GM19035 (cell line): ENCODE data around the gene CCIN.
"Not testable (repeated sequence)": the region's sequence is repeated elsewhere in the genome, so short reads cannot be mapped to it uniquely, and the experiment has no call there.

Experiments used
- ATAC-seq: cut with Tn5 transposase; IDR thresholded peaks from one replicate; pipeline ENCODE4 v1.9.1; 2021; ENCODE audit not compliant: unreplicated experiment

The CCIN gene

GRCh38 chr9:36158122-36158521 is 11.1 kb upstream of the CCIN start:
- no peak for ATAC-seq

DNA sequence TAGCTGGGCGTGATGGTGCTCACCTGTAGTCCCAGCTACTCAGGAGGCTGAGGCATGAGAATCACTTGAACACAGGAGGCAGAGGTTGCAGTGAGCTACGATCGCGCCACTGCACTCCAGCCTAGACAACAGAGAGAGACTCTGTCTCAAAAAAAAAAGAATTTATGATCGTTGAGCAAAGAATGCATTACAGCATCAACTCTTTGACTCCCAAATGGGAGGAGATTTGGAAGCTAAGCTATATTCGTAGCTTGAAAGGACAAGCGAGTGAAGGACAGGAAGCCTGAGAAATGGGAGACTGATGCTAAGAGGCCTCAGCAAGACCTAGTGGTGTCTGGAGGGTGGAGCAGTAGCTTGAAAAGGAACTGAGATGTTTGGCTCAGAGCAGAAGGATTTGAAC is 10.3 kb upstream of the CCIN start:
- no peak for ATAC-seq

DNA sequence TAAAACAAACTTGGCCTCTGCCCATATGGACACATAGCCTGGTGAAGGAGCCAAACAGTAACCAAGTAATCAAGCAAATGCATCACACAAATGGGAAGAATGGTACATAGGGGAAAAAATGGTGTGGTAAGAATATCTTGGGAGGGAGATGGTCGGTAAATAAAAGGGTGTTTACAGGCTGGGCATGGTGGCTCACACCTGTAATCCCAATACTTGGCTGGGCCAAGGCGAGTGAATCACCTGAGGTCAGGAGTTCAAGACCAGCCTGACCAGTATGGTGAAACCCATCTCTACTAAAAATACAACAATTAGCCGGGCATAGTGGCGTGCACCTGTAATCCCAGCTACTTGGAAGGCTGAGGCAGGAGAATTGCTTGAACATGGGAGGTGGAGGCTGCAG is 9.7 kb upstream of the CCIN start:
- ATAC-seq = not testable (repeated sequence)

GRCh38 chr9:36160126-36160525 is 9.1 kb upstream of the CCIN start:
- not testable (repeated sequence) for ATAC-seq

GRCh38 chr9:36161187-36161586 is 8.0 kb upstream of the CCIN start:
- no peak for ATAC-seq

DNA sequence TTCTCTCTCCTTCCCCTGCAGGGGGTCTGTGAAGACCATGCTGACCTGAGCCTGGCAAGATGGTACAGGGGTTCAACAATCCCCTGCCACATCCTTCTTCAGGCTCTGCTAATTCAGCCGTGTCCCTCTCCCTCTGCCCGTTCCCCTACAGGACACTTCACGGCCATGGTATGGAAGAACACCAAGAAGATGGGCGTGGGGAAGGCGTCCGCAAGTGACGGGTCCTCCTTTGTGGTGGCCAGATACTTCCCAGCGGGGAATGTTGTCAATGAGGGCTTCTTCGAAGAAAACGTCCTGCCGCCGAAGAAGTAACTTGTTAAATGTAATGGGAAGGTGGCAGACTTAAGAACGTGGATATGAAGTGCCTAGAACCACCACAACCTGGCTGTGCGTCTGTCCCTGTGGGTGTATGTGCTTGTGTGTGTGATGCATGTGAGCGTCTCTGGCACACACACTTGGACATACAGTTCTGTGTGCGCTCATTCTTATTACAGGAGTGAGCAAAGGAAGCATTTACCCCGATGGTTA is 6.9 kb upstream of the CCIN start:
- no peak for ATAC-seq

DNA sequence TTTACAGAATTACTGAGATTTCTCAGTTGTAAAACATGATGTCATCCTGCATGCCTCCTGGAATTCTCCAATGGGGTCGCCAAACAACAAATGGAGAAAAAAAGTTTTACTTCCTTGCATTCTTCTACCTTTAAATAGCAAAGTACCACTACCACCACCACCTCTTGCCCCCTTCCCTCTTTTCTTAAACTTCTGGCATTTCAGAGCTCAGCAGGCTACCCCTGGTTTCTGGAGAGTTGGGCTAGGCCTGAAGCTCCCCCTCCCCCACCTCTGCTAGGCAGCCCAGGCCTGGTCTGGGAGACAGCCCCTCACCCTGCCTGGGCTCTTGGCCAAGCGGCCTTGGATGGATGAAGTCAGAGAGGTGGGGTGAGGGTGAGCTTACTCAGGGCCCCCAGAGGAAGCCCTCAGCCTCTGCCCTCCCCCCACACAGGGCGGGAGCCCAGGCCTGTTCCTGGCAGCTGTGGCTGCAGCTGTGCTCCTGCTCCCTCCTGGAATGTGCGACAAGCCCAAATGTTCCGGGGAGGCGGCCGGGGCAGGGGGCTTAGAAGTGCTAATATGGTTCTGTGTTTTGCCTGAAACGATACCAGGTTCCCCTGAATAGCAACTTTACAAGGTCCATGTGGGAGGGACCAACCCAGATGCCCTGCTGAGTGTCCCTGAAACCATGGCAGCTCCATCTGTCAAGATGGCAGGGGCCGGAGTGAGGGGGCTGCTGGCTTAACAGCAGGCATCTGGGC is 6.0 kb upstream of the CCIN start:
- no peak for ATAC-seq

GRCh38 chr9:36163786-36164170 is 5.4 kb upstream of the CCIN start:
- ATAC-seq = no peak

- ATAC-seq = no peak
These were observed 4.8 kb upstream of the CCIN start for GRCh38 chr9:36164372-36164771.

DNA sequence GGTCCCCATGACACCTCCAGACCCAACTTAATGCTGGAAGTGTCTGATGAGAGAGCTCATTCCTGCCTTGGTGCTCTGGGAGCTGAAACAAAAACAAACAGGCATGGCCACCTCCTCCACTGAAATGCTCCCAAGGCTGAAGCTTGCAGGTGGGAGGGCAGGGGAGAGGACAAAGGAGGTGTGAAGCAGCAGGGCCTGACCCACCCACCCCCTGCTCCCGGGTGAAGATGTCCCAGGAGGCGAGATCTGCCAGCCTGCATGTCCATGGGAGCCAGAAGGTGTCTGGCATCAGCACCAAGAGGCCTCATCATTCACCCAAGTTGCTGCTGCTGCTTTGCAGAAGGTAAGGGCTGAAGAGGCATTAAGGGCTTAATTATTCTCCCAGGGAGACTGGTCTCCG is 4.2 kb upstream of the CCIN start:
- no peak for ATAC-seq

DNA sequence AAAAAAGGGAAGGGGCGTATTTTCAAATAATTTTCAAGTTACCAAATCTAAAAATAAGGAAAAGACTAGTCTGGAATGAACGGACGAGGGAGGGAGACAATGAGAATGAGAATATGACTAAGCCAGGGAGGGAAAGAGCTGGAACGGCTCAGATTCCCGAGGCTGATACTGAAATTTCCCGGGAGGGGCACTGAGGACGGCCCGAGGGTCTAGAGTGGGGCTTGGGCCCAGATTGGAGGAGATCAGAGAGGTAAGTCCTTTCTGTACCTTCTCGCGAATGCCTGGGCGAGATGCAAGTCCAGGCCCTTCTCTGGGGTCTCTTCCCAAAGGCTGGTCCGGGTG is 3.4 kb upstream of the CCIN start:
- ATAC-seq = no peak

DNA sequence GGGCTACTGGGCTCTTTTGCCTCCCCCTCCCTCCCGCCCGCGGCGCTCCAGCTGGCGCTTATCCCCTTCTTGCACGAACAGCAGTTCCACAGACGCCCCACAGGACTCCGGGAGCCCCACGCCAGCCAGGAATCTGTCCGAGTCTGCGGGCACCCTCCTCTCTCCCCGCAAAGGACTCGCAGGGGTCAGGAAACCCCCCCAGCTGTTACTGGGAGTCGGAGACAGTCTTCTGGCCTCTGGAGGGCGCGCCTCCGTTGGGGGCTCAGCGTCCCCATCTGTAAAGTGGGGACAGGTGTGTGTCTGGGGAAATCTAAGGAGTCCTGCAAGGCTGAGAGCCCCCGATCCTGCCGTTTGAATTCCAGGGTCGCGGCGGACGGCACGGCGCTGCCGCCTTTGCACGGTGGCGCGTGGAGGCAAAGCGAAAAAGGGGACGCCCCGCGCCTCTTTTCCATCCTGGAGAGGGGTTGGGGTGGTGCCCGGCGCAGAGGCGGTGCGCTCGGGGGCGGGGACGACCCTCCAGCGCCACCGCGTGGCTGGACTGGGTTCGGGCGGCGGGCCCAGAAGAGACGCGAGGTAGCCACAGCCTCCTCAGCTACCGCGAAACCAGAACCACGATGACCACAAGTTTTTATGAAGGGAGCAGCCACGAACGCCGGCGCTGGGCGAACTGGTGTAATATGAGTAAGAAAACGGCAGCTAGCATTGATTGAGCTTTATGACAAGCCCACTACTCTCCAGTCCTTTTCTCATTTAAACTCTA is 2.8 kb upstream of the CCIN start:
- peak; percentile 94 for ATAC-seq

- ATAC-seq = no peak
These were observed 520 bp downstream of the CCIN start for GRCh38 chr9:36169708-36170107.

DNA sequence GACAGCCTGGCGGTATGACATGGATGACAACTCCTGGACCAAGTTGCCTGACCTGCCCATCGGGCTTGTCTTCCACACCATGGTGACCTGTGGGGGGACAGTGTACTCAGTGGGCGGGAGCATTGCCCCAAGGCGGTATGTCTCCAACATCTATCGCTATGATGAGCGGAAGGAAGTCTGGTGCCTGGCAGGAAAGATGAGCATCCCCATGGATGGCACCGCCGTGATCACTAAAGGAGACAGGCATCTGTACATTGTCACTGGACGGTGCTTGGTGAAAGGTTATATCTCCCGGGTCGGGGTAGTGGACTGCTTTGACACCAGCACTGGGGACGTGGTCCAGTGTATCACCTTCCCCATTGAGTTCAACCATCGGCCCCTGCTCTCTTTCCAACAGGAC is 1.3 kb downstream of the CCIN start:
- ATAC-seq = no peak

GRCh38 chr9:36173861-36174260 is 4.7 kb downstream of the CCIN start:
- ATAC-seq = no peak

DNA sequence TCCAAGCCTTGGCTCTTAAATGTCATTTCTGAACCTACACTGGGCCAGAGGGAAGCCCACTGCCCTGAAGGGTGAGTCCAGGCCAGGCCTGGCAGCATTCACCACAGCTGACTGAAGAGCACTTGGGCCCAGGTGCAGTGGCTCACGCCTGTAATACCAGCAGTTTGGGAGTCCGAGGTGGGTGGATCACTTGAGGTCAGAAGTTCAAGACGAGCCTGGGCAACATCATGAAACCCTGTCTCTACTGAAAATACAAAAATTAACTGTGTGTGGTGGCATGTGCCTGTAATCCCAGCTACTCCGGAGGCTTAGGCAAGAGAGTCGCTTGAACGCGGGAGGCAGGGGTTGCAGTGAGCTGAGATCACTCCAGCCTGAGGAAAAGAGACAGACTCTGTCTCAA is 5.1 kb downstream of the CCIN start:
- no peak for ATAC-seq

- no peak for ATAC-seq
These were observed 5.5 kb downstream of the CCIN start for GRCh38 chr9:36174731-36175130.

GRCh38 chr9:36175209-36175608 is 6.0 kb downstream of the CCIN start:
- ATAC-seq = not testable (repeated sequence)

DNA sequence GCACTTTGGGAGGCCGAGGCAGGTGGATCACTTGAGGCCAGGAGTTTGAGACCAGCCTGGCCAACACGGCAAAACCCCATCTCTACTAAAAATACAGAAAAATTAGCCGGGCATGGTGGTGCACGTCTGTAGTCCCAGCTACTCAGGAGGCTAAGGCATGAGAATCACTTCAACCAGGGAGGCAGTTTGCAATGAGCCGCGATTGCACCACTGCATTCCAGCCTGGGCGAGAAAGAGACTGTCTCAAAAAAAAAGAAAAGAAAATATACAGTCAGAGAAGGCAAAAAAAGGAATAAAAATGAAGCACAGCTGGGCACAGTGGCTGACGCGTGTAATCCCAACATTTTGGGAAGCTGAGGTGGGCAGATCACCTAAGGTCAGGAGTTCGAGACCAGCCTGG is 7.3 kb downstream of the CCIN start:
- not testable (repeated sequence) for ATAC-seq

GRCh38 chr9:36177571-36177970 is 8.4 kb downstream of the CCIN start:
- no peak for ATAC-seq

DNA sequence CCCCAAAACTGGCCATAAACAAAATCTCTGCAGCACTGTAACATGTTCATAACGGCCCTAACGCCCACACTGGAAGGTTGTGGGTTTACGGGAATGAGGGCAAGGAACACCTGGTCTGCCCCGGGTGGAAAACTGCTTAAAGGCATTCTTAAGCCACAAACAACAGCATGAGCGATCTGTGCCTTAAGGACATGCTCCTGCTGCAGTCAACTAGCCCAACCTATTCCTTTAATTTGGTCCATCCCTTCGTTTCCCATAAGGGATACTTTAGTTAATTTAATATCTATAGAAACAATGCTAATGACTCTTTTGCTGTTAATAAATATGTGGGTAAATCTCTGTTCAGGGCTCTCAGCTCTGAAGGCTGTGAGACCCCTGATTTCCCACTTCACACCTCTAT is 11.1 kb downstream of the CCIN start:
- not testable (repeated sequence) for ATAC-seq

- no peak for ATAC-seq
These were observed 18.2 kb downstream of the CCIN start for GRCh38 chr9:36187414-36187813.
